ENCODE data around the gene FBXL12. TPM values are rescaled to one million over a fixed set of nuclear protein-coding genes. Genes with fewer than 3 reads are reported as not detected.
A peak's percentile ranks its signal among the peaks of the same experiment; 100 is the strongest.
"Not testable (repeated sequence)": the region's sequence is repeated elsewhere in the genome, so short reads cannot be mapped to it uniquely, and the experiment has no call there.

Gene FBXL12
- polyA plus RNA-seq, 3 donors from 2014 or later: 12.2 to 17.2 (median 14.2) TPM

- peak; percentile 82 to 86 (median 84) for DNase-seq
- H3K27me3 Mint-ChIP-seq (ENCODE audit: low read depth in 3 of 3): peaks cover 0 to 6% (median 0%) of the 10 kb centered on the region in 3 donors
- H3K4me3 Mint-ChIP-seq: peak overlapping the region in 1 of 5 donors; percentile 9
- no peaks in the 10 kb centered on the region for H3K9me3 Mint-ChIP-seq
- H3K4me1 Mint-ChIP-seq: peaks cover 17 to 22% of the 10 kb centered on the region in 2 donors
- peak overlapping the region; percentile 36 to 91 (median 84) for H3K27ac Mint-ChIP-seq
- no peaks in the 10 kb centered on the region for H3K36me3 Mint-ChIP-seq
These were observed 22.6 kb downstream of the FBXL12 start for GRCh38 chr19:9796113-9796773.

- Mint-ChIP-seq H3K4me1 (peaks cover 19 to 31% of the 10 kb centered on the region in 2 donors), H3K36me3 (no peaks in the 10 kb centered on the region), H3K4me3 (peak overlapping the region; percentile 83 to 94 (median 89)), H3K27ac (peak overlapping the region; percentile 77 to 96 (median 90)), H3K9me3 (no peaks in the 10 kb centered on the region), H3K27me3 (ENCODE audit: low read depth in 3 of 3) (peaks cover 0 to 6% (median 3%) of the 10 kb centered on the region in 3 donors)
- peak in 1 of 3 donors; percentile 57 for DNase-seq
These were observed 25.7 kb downstream of the FBXL12 start for GRCh38 chr19:9793071-9793591.

GRCh38 chr19:9792206-9793070, 26.4 kb downstream of the FBXL12 start:
- peak overlapping the region; percentile 77 to 96 (median 90) for H3K27ac Mint-ChIP-seq

GRCh38 chr19:9791552-9792205, 27.2 kb downstream of the FBXL12 start:
- Mint-ChIP-seq H3K27ac (peak overlapping the region; percentile 77 to 96 (median 90)), H3K4me3 (peak overlapping the region; percentile 83 to 94 (median 89)), H3K9me3 (no peaks in the 10 kb centered on the region), H3K4me1 (peaks cover 23 to 33% of the 10 kb centered on the region in 2 donors), H3K27me3 (ENCODE audit: low read depth in 3 of 3) (peaks cover 0 to 6% (median 3%) of the 10 kb centered on the region in 3 donors), H3K36me3 (no peaks in the 10 kb centered on the region)
- peak; percentile 83 to 85 (median 84) for DNase-seq

More at GRCh38 chr19:9792206-9793070, 26.4 kb downstream of the FBXL12 start:
- DNase-seq: peak; percentile 85 to 89 (median 87)
- H3K27me3 Mint-ChIP-seq (ENCODE audit: low read depth in 3 of 3): peaks cover 0 to 6% (median 3%) of the 10 kb centered on the region in 3 donors
- H3K4me1 Mint-ChIP-seq: peaks cover 21 to 31% of the 10 kb centered on the region in 2 donors
- H3K4me3 Mint-ChIP-seq: peak overlapping the region; percentile 83 to 94 (median 89)
- no peaks in the 10 kb centered on the region for H3K9me3 Mint-ChIP-seq
- no peaks in the 10 kb centered on the region for H3K36me3 Mint-ChIP-seq

GRCh38 chr19:9791073-9791367, 27.9 kb downstream of the FBXL12 start:
- H3K4me1 Mint-ChIP-seq: peaks cover 25 to 34% of the 10 kb centered on the region in 2 donors
- H3K36me3 Mint-ChIP-seq; H3K27me3 Mint-ChIP-seq (ENCODE audit: low read depth in 3 of 3); DNase-seq; H3K9me3 Mint-ChIP-seq: not testable (repeated sequence)
- H3K4me3 Mint-ChIP-seq: peak overlapping the region in 4 of 5 donors; percentile 83 to 94 (median 89)
- peak overlapping the region in 4 of 6 donors; percentile 77 to 96 (median 92) for H3K27ac Mint-ChIP-seq

GRCh38 chr19:9789579-9789978, 29.3 kb downstream of the FBXL12 start:
- H3K4me3 Mint-ChIP-seq: peak overlapping the region in 1 of 5 donors; percentile 69

GRCh38 chr19:9789066-9789465, 29.8 kb downstream of the FBXL12 start:
- Mint-ChIP-seq H3K9me3 (no peaks in the 10 kb centered on the region), H3K36me3 (no peaks in the 10 kb centered on the region), H3K4me3 (no peak overlapping the region), H3K27ac (no peak overlapping the region), H3K27me3 (ENCODE audit: low read depth in 3 of 3) (peaks cover 5 to 9% (median 6%) of the 10 kb centered on the region in 3 donors), H3K4me1 (peaks cover 34 to 42% of the 10 kb centered on the region in 2 donors)
- DNase-seq: no peak

More at GRCh38 chr19:9789579-9789978, 29.3 kb downstream of the FBXL12 start:
- H3K36me3 Mint-ChIP-seq; H3K27me3 Mint-ChIP-seq (ENCODE audit: low read depth in 3 of 3); DNase-seq; H3K27ac Mint-ChIP-seq; H3K9me3 Mint-ChIP-seq: not testable (repeated sequence)
- H3K4me1 Mint-ChIP-seq: peaks cover 33 to 42% of the 10 kb centered on the region in 2 donors

- H3K4me1 Mint-ChIP-seq: peaks cover 35 to 41% of the 10 kb centered on the region in 2 donors
- not testable (repeated sequence) for H3K27ac Mint-ChIP-seq; H3K27me3 Mint-ChIP-seq (ENCODE audit: low read depth in 3 of 3); DNase-seq; H3K9me3 Mint-ChIP-seq; H3K4me3 Mint-ChIP-seq; H3K36me3 Mint-ChIP-seq
These were observed 30.3 kb downstream of the FBXL12 start for GRCh38 chr19:9788604-9789003.

- peaks cover 2 to 9% (median 5%) of the 10 kb centered on the region in 3 donors for H3K27me3 Mint-ChIP-seq (ENCODE audit: low read depth in 3 of 3)
- H3K36me3 Mint-ChIP-seq: no peaks in the 10 kb centered on the region
- H3K4me3 Mint-ChIP-seq: peak overlapping the region; percentile 79 to 96 (median 82)
- H3K9me3 Mint-ChIP-seq: no peaks in the 10 kb centered on the region
- H3K4me1 Mint-ChIP-seq: peaks cover 27 to 34% of the 10 kb centered on the region in 2 donors
- DNase-seq: no peak
- H3K27ac Mint-ChIP-seq: peak overlapping the region; percentile 77 to 98 (median 85)
These were observed 32.1 kb downstream of the FBXL12 start for GRCh38 chr19:9786819-9787218.

- Mint-ChIP-seq H3K27ac (peak overlapping the region; percentile 85 to 99 (median 98)), H3K36me3 (no peaks in the 10 kb centered on the region), H3K27me3 (ENCODE audit: low read depth in 3 of 3) (peaks cover under 1 to 9% (median 5%) of the 10 kb centered on the region in 3 donors), H3K9me3 (no peaks in the 10 kb centered on the region), H3K4me1 (peaks cover 24 to 30% of the 10 kb centered on the region in 2 donors), H3K4me3 (peak overlapping the region; percentile 82 to 96 (median 87))
- no peak for DNase-seq
These were observed 32.5 kb downstream of the FBXL12 start for GRCh38 chr19:9786342-9786741.

- H3K27ac Mint-ChIP-seq: peak overlapping the region; percentile 85 to 99 (median 98)
- peak; percentile 91 to 93 (median 92) for DNase-seq
- peak overlapping the region; percentile 82 to 96 (median 87) for H3K4me3 Mint-ChIP-seq
- no peaks in the 10 kb centered on the region for H3K36me3 Mint-ChIP-seq
- no peaks in the 10 kb centered on the region for H3K9me3 Mint-ChIP-seq
- peaks cover 23 to 26% of the 10 kb centered on the region in 2 donors for H3K4me1 Mint-ChIP-seq
- peaks cover 2 to 9% (median 5%) of the 10 kb centered on the region in 3 donors for H3K27me3 Mint-ChIP-seq (ENCODE audit: low read depth in 3 of 3)
These were observed 33.2 kb downstream of the FBXL12 start for GRCh38 chr19:9785367-9786331.

- peak overlapping the region; percentile 3 to 93 (median 37) for H3K4me3 Mint-ChIP-seq
- DNase-seq; H3K9me3 Mint-ChIP-seq; H3K27me3 Mint-ChIP-seq (ENCODE audit: low read depth in 3 of 3); H3K36me3 Mint-ChIP-seq: not testable (repeated sequence)
- peaks cover 20 to 21% of the 10 kb centered on the region in 2 donors for H3K4me1 Mint-ChIP-seq
- peak overlapping the region in 5 of 6 donors; percentile 4 to 98 (median 96) for H3K27ac Mint-ChIP-seq
These were observed 34.7 kb downstream of the FBXL12 start for GRCh38 chr19:9784163-9784496.
